Measurements from ENCODE around the gene SLC2A9.

SLC2A9 gene

DNA sequence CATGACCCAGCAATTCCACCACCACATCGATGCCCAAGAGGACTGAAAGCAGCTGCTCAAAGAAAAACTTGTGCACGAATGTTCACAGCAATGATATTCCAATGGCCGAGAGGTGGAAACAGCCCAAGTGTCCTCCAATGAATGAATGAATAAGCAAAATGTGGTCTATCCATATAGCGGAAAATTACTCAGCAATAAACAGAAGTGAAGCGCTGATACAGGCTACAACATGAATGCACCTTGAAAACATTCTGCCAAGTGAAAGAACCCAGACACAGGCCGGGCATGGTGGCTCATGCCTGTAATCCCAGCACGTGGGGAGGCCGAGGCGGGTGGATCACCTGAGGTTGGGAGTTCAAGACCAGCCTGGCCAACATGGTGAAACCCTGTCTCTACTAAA lies 5.2 kb upstream of the SLC2A9 start:
- peak overlapping the region in 2 of 11 experiments; percentile 97 to 98; a peak in 1 of 22 replicates for H3K4me2 ChIP-seq
- TF ChIP-seq Cebpa-rat (IDR thresholded peaks at IDR 0.05), result no peak
- peaks cover 50 to 67% (median 59%) of the 10 kb centered on the region in 10 experiments for H3K4me1 ChIP-seq
- no peaks in the 10 kb centered on the region for H4K20me1 ChIP-seq
- H3K9ac ChIP-seq, result no peak overlapping the region
- no peaks in the 10 kb centered on the region for H3K9me3 ChIP-seq (replicated peaks in 1 of 11)
- no peaks in the 10 kb centered on the region for H3K27me3 ChIP-seq
- no peak overlapping the region for H3K4me3 ChIP-seq
- H3K27ac ChIP-seq, result no peak overlapping the region
- H3K36me3 ChIP-seq, result no peaks in the 10 kb centered on the region

GRCh38 chr4:10025230-10025806 lies 4.0 kb upstream of the SLC2A9 start:
- Histone ChIP-seq H3K9me3 (replicated peaks in 1 of 11) (no peaks in the 10 kb centered on the region), H3K4me2 (peak overlapping the region; percentile 43 to 98 (median 93); a peak in 20 of 22 replicates), H3K27me3 (no peaks in the 10 kb centered on the region), H3K27ac (peak overlapping the region in 9 of 11 experiments; percentile 1 to 94 (median 31); a peak in 8 of 22 replicates), H3K36me3 (no peaks in the 10 kb centered on the region), H3K4me1 (peaks cover 51 to 67% (median 59%) of the 10 kb centered on the region in 10 experiments), H3K9ac (no peak overlapping the region), H4K20me1 (no peaks in the 10 kb centered on the region), H3K4me3 (no peak overlapping the region)
- no peak for TF ChIP-seq Cebpa-rat (IDR thresholded peaks at IDR 0.05)

DNA sequence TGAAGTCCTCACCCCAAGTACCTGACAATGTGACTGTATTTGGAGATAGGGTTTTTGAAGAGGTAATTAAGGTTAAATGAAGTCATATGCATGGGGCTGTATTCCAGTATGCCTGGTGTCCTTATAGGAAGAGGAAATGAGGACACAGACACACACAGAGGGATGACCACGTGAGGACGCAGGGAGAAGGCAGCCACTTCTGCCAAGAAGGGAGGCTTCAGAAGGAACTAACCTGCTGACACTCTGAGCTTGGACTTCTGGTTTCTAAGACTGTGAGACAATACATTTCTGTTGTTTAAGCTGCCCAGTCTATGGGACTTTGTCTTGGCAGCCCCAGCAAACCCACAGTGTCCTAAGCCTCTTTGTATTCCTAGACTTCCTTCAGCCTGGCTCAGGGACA lies 3.0 kb upstream of the SLC2A9 start:
- peak overlapping the region in 10 of 11 experiments; percentile 70 to 94 (median 88); a peak in 20 of 22 replicates for H3K27ac ChIP-seq
- H4K20me1 ChIP-seq, result no peaks in the 10 kb centered on the region
- no peaks in the 10 kb centered on the region for H3K27me3 ChIP-seq
- peak overlapping the region; percentile 69 to 98 (median 93); a peak in 21 of 22 replicates for H3K4me2 ChIP-seq
- peak overlapping the region in 8 of 11 experiments; percentile 6 to 79 (median 68); a peak in 13 of 22 replicates for H3K9ac ChIP-seq
- H3K4me3 ChIP-seq, result no peak overlapping the region
- no peaks in the 10 kb centered on the region for H3K36me3 ChIP-seq
- peaks cover 61 to 76% (median 69%) of the 10 kb centered on the region in 10 experiments for H3K4me1 ChIP-seq
- no peaks in the 10 kb centered on the region for H3K9me3 ChIP-seq (replicated peaks in 1 of 11)
- TF ChIP-seq Cebpa-rat (IDR thresholded peaks at IDR 0.05), result no peak

GRCh38 chr4:10023806-10024205 lies 2.5 kb upstream of the SLC2A9 start:
- Histone ChIP-seq H4K20me1 (no peaks in the 10 kb centered on the region), H3K27me3 (no peaks in the 10 kb centered on the region), H3K27ac (peak overlapping the region; percentile 64 to 94 (median 87)), H3K9ac (peak overlapping the region; percentile 49 to 85 (median 73); a peak in 21 of 22 replicates), H3K36me3 (no peaks in the 10 kb centered on the region), H3K4me1 (peaks cover 64 to 80% (median 72%) of the 10 kb centered on the region in 10 experiments), H3K9me3 (replicated peaks in 1 of 11) (no peaks in the 10 kb centered on the region), H3K4me3 (0 out of 20 replicates have a peak overlapping the region, but pooled peaks of 1 of the 10 experiments have one; percentile 13), H3K4me2 (peak overlapping the region; percentile 69 to 98 (median 93))
- no peak for TF ChIP-seq Cebpa-rat (IDR thresholded peaks at IDR 0.05)

DNA sequence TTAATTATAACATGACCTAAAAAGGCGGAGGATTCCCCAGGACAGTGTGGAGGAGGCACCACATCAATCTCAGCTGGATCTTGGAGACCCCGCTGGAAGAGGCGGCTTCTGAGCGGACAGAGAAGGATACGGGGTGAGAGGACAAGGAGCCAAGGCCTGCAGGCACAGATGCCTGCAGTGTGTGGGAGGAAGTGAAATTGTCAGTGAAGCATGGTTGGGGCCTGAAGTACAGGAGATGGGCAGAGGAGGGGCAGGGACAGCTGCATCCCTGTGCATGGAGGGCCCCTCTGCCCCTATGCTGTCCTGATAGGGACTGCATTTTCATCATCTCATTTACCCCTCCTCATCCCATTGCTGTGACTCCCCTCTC lies 1.7 kb upstream of the SLC2A9 start:
- peak overlapping the region in 10 of 11 experiments; percentile 64 to 94 (median 90); a peak in 21 of 22 replicates for H3K27ac ChIP-seq
- peaks cover 0 to 1% (median 0%) of the 10 kb centered on the region in 11 experiments; a peak in 2 of 22 replicates for H3K36me3 ChIP-seq
- no peaks in the 10 kb centered on the region for H3K27me3 ChIP-seq
- no peaks in the 10 kb centered on the region for H4K20me1 ChIP-seq
- H3K4me2 ChIP-seq, result peak overlapping the region; percentile 69 to 98 (median 93)
- peaks cover 69 to 83% (median 76%) of the 10 kb centered on the region in 10 experiments for H3K4me1 ChIP-seq
- H3K4me3 ChIP-seq, result peak overlapping the region in 2 of 10 experiments; percentile 8 to 13; a peak in 1 of 20 replicates
- no peaks in the 10 kb centered on the region for H3K9me3 ChIP-seq (replicated peaks in 1 of 11)
- TF ChIP-seq Cebpa-rat (IDR thresholded peaks at IDR 0.05), result no peak
- peak overlapping the region in 9 of 11 experiments; percentile 49 to 85 (median 78); a peak in 18 of 22 replicates for H3K9ac ChIP-seq

GRCh38 chr4:10022346-10023049 lies 1.2 kb upstream of the SLC2A9 start:
- H3K27me3 ChIP-seq, result no peaks in the 10 kb centered on the region
- peak overlapping the region in 4 of 10 experiments; percentile 8 to 72 (median 62); a peak in 4 of 20 replicates for H3K4me3 ChIP-seq
- H3K4me1 ChIP-seq, result peaks cover 71 to 89% (median 80%) of the 10 kb centered on the region in 10 experiments
- H3K9ac ChIP-seq, result peak overlapping the region; percentile 49 to 85 (median 78); a peak in 19 of 22 replicates
- no peaks in the 10 kb centered on the region; a peak in 1 of 22 replicates for H4K20me1 ChIP-seq
- peak overlapping the region; percentile 69 to 98 (median 93) for H3K4me2 ChIP-seq
- H3K9me3 ChIP-seq (replicated peaks in 1 of 11), result no peaks in the 10 kb centered on the region
- H3K36me3 ChIP-seq, result peaks cover 0 to 7% (median 0%) of the 10 kb centered on the region in 11 experiments; a peak in 2 of 22 replicates
- H3K27ac ChIP-seq, result peak overlapping the region; percentile 39 to 94 (median 90); a peak in 21 of 22 replicates
- TF ChIP-seq Cebpa-rat (IDR thresholded peaks at IDR 0.05), result no peak

DNA sequence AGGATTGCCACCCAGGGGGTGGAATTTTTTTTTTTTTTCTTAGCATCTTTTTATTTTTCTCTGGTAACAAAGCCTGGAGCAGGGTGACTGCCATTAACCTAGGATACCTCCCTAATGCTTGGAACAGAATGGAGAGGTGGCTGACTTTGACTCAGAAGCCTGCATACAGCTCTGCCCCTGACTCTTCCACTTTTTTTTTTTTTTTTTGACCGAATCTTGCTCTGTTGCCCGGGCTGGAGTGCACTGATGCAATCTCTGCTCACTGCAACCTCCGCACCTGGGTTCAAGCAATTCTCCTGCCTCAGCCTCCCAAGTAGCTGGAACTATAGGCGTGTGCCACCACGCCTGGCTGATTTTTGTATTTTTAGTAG lies 341 bp upstream of the SLC2A9 start:
- H3K27ac ChIP-seq, result peak overlapping the region; percentile 64 to 94 (median 90); a peak in 21 of 22 replicates
- peak overlapping the region; percentile 49 to 85 (median 78); a peak in 21 of 22 replicates for H3K9ac ChIP-seq
- peaks cover 0 to 5% (median 0%) of the 10 kb centered on the region in 11 experiments; a peak in 2 of 22 replicates for H4K20me1 ChIP-seq
- peaks cover 0 to 15% (median 0%) of the 10 kb centered on the region in 11 experiments; a peak in 4 of 22 replicates for H3K36me3 ChIP-seq
- no peaks in the 10 kb centered on the region for H3K9me3 ChIP-seq (replicated peaks in 1 of 11)
- TF ChIP-seq Cebpa-rat (IDR thresholded peaks at IDR 0.05), result peak in 2 of 11 experiments; percentile 10 to 14; a peak in 2 of 22 replicates
- peaks cover 71 to 89% (median 81%) of the 10 kb centered on the region in 10 experiments for H3K4me1 ChIP-seq
- peak overlapping the region; percentile 69 to 98 (median 93) for H3K4me2 ChIP-seq
- no peaks in the 10 kb centered on the region for H3K27me3 ChIP-seq
- peak overlapping the region in 8 of 10 experiments; percentile 12 to 72 (median 50); a peak in 13 of 20 replicates for H3K4me3 ChIP-seq

- Histone ChIP-seq H3K4me2 (peak overlapping the region; percentile 60 to 98 (median 93); a peak in 20 of 22 replicates), H3K36me3 (peaks cover 0 to 29% (median 0%) of the 10 kb centered on the region in 11 experiments; a peak in 7 of 22 replicates), H3K9me3 (replicated peaks in 1 of 11) (no peaks in the 10 kb centered on the region), H3K27me3 (no peaks in the 10 kb centered on the region), H4K20me1 (peaks cover 0 to 20% (median 0%) of the 10 kb centered on the region in 11 experiments; a peak in 5 of 22 replicates), H3K27ac (peak overlapping the region in 10 of 11 experiments; percentile 64 to 94 (median 90); a peak in 18 of 22 replicates), H3K4me1 (peaks cover 68 to 88% (median 79%) of the 10 kb centered on the region in 10 experiments), H3K4me3 (peak overlapping the region in 7 of 10 experiments; percentile 12 to 72 (median 55); a peak in 11 of 20 replicates), H3K9ac (peak overlapping the region in 9 of 11 experiments; percentile 27 to 85 (median 79); a peak in 14 of 22 replicates)
- no peak for TF ChIP-seq Cebpa-rat (IDR thresholded peaks at IDR 0.05)
Measured at GRCh38 chr4:10020106-10020505, 1.2 kb downstream of the SLC2A9 start.

Data from BLaER1 treated with 17β-estradiol and CSF1 and Interleukin-3, amounts not matched to agents 10 nM and 100 nM (cell line).